ENCODE data around the gene ARSG.

GRCh38 chr17:68456339-68457167 lies 165.3 kb downstream of the ARSG start:
- TF ChIP-seq ZNF564 (CRISPR knock-in tag; IDR thresholded peaks at IDR 0.05) (no peak), U2AF2 (IDR thresholded peaks at IDR 0.05; ENCODE audit: low read depth, low read length) (no peak), POLR2A (IDR thresholded peaks at IDR 0.05; ENCODE audit: insufficient read depth in 1 of 2, low read depth in 2 of 2, low read length in 2 of 2) (peak; percentile 49 to 61; a peak in 3 of 4 replicates), ZKSCAN1 (IDR thresholded peaks at IDR 0.05; ENCODE audit: low read length) (no peak), SPEN (CRISPR knock-in tag; IDR thresholded peaks at IDR 0.05; ENCODE audit: low read depth) (peak; percentile 35; the same call in 1 of the 2 replicates), FOXJ3 (CRISPR knock-in tag; IDR thresholded peaks at IDR 0.05; ENCODE audit: borderline replicate concordance) (peak; percentile 51; the same call in 1 of the 2 replicates), DDIT3 (CRISPR knock-in tag; IDR thresholded peaks at IDR 0.05) (no peak), GABPA (IDR thresholded peaks at IDR 0.05; ENCODE audit: low read depth, low read length) (no peak), GABPA (CRISPR knock-in tag; IDR thresholded peaks at IDR 0.05; ENCODE audit: low read depth) (peak; percentile 72), CTCF (CRISPR knock-in tag; IDR thresholded peaks at IDR 0.05) (no peak), ZFP90 (CRISPR knock-in tag; IDR thresholded peaks at IDR 0.05; ENCODE audit: borderline replicate concordance) (no peak), THAP7 (CRISPR knock-in tag; IDR thresholded peaks at IDR 0.05) (0 out of 2 replicates have a peak, but pooled peaks have one; percentile 77), CAMTA2 (CRISPR knock-in tag; IDR thresholded peaks at IDR 0.05; ENCODE audit: borderline replicate concordance) (no peak)
- TF ChIP-seq, protein P1, sequence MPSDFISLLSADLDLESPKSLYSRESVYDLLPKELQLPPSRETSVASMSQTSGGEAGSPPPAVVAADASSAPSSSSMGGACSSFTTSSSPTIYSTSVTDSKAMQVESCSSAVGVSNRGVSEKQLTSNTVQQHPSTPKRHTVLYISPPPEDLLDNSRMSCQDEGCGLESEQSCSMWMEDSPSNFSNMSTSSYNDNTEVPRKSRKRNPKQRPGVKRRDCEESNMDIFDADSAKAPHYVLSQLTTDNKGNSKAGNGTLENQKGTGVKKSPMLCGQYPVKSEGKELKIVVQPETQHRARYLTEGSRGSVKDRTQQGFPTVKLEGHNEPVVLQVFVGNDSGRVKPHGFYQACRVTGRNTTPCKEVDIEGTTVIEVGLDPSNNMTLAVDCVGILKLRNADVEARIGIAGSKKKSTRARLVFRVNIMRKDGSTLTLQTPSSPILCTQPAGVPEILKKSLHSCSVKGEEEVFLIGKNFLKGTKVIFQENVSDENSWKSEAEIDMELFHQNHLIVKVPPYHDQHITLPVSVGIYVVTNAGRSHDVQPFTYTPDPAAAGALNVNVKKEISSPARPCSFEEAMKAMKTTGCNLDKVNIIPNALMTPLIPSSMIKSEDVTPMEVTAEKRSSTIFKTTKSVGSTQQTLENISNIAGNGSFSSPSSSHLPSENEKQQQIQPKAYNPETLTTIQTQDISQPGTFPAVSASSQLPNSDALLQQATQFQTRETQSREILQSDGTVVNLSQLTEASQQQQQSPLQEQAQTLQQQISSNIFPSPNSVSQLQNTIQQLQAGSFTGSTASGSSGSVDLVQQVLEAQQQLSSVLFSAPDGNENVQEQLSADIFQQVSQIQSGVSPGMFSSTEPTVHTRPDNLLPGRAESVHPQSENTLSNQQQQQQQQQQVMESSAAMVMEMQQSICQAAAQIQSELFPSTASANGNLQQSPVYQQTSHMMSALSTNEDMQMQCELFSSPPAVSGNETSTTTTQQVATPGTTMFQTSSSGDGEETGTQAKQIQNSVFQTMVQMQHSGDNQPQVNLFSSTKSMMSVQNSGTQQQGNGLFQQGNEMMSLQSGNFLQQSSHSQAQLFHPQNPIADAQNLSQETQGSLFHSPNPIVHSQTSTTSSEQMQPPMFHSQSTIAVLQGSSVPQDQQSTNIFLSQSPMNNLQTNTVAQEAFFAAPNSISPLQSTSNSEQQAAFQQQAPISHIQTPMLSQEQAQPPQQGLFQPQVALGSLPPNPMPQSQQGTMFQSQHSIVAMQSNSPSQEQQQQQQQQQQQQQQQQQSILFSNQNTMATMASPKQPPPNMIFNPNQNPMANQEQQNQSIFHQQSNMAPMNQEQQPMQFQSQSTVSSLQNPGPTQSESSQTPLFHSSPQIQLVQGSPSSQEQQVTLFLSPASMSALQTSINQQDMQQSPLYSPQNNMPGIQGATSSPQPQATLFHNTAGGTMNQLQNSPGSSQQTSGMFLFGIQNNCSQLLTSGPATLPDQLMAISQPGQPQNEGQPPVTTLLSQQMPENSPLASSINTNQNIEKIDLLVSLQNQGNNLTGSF (CRISPR knock-in tag; IDR thresholded peaks at IDR 0.05): no peak
